Esophagus muscularis mucosa (tissue), 3 donors: ENCODE measurements around the gene MRPS11.

Experiments
- CTCF ChIP-seq, 3 experiments: fragments of 200-600 bp in 2 of 3; fragments of 450-650 bp in 1 of 3; sonication (generic) in 2 of 3; IDR thresholded peaks; one replicate each; pipeline ENCODE4 v1.5.1; 2017 to 2019; ENCODE audit warnings: antibody characterized with exemption in 3 of 3, mild to moderate bottlenecking in 2 of 3, moderate library complexity in 1 of 3
- EP300 ChIP-seq: sonication (generic); formaldehyde crosslinking; IDR thresholded peaks from one replicate; pipeline ENCODE4 v1.6.1; 2017; ENCODE audit warnings: antibody characterized with exemption

DNA sequence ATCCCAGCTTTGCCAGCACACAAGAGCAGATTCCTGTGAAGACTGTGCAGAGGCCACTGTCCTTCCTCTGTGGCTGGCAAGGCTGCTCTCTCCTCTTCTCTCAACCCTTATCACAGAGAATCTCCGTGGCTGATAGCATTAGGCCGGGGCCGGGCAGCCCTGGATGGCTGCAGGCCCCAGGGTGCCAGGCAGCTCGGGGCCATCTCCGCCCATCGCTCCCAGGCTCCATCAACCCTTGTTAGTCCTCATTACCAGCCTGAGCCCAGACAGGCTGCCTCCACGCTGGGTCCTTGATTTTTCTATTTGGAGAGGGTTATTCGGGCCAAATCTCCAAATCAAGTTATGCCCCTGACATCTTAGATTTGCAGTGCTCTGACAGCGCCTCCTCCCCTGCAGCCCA lies 39.5 kb upstream of the MRPS11 start:
- TF ChIP-seq CTCF (IDR thresholded peaks at IDR 0.05) (no peak), EP300 (no peak)
